Measurements from ENCODE around the gene SKIC2. TPM values are rescaled to one million over a fixed set of nuclear protein-coding genes. Genes with fewer than 3 reads are reported as not detected.

Gene SKIC2
- total and polyA plus RNA-seq, 7 donors, result 22.1 to 73.4 (median 31.6) TPM

- Histone ChIP-seq H3K4me1 (no peaks in the 10 kb centered on the region), H3K27me3 (no peaks in the 10 kb centered on the region), H3K27ac (no peak overlapping the region), H3K36me3 (no peaks in the 10 kb centered on the region), H3K4me3 (no peak overlapping the region), H3K9me3 (no peaks in the 10 kb centered on the region)
- 18 to 26% methylated on average over 5 of the region's 5 CpGs for WGBS, 2 donors
- intact Hi-C loops (cut with DNase I), result no loop called here
- TF ChIP-seq, protein P1, sequence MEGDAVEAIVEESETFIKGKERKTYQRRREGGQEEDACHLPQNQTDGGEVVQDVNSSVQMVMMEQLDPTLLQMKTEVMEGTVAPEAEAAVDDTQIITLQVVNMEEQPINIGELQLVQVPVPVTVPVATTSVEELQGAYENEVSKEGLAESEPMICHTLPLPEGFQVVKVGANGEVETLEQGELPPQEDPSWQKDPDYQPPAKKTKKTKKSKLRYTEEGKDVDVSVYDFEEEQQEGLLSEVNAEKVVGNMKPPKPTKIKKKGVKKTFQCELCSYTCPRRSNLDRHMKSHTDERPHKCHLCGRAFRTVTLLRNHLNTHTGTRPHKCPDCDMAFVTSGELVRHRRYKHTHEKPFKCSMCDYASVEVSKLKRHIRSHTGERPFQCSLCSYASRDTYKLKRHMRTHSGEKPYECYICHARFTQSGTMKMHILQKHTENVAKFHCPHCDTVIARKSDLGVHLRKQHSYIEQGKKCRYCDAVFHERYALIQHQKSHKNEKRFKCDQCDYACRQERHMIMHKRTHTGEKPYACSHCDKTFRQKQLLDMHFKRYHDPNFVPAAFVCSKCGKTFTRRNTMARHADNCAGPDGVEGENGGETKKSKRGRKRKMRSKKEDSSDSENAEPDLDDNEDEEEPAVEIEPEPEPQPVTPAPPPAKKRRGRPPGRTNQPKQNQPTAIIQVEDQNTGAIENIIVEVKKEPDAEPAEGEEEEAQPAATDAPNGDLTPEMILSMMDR (IDR thresholded peaks at IDR 0.05), result no peak
- TF ChIP-seq EP300 (IDR thresholded peaks at IDR 0.05), result no peak
- no peak for TF ChIP-seq POLR2A (IDR thresholded peaks at IDR 0.05)
- TF ChIP-seq POLR2AphosphoS5 (IDR thresholded peaks at IDR 0.05), result no peak
- no peak for DNase-seq
Observed at GRCh38 chr6:31922942-31923341, 36.0 kb upstream of the SKIC2 start.

- DNase-seq, result no peak
- H3K4me3 ChIP-seq, result peak within 1 kb of the TSS in 3 of 4 donors; percentile 6 to 31 (median 16)
- H3K9me3 ChIP-seq, result no peaks in the 10 kb centered on the region
- 44 to 60% methylated on average over 11 of the region's 11 CpGs for whole genome bisulfite sequencing, 2 donors
- no peak for TF ChIP-seq POLR2AphosphoS5 (IDR thresholded peaks at IDR 0.05)
- TF ChIP-seq EP300 (IDR thresholded peaks at IDR 0.05), result no peak
- TF ChIP-seq, protein P1 (IDR thresholded peaks at IDR 0.05), result no peak
- TF ChIP-seq POLR2A (IDR thresholded peaks at IDR 0.05), result no peak
- H3K4me1 ChIP-seq, result no peaks in the 10 kb centered on the region
- no peaks in the 10 kb centered on the region for H3K36me3 ChIP-seq
- intact Hi-C loops (cut with DNase I), result no loop called here
- H3K27me3 ChIP-seq, result no peaks in the 10 kb centered on the region
- H3K27ac ChIP-seq, result no peak within 1 kb of the TSS
Observed at GRCh38 chr6:31927242-31927862, 31.6 kb upstream of the SKIC2 start, which contains the start of gene C2. Gene C2 (plus strand): TSS chr6:31927717. CDS start chr6:31927753, 36 bp downstream.

DNA sequence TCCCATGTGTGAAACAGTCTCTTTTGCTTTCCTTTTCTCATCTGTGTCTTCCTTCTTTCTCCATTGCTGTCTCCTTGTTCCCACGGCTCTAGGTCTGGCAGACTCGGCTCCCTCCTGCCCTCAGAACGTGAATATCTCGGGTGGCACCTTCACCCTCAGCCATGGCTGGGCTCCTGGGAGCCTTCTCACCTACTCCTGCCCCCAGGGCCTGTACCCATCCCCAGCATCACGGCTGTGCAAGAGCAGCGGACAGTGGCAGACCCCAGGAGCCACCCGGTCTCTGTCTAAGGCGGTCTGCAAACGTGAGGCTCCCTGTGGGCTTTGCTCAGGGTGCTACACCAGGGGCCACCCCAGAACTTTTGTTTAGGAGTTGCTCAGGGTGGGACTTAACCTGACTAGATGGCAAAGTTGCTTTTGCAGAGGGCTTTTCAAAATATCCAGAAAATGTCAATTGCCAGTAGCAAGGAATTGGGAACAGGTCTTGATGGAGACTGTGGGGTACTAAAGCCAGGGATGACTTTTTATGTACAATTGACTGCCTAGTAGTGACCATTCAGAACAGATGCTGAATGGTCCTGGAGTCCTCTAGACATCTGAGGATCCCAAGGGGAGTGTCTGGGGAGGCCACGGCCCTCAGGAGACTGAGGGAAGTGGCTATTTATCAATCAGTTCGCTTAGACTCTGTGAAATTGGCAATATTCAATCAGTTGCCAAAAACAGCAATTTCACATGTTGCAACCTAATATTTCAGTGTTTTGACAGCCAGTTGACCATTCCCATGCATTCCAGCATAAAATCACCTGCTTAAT is 30.9 kb upstream of the SKIC2 start:
- DNase-seq, result no peak
- no peaks in the 10 kb centered on the region for H3K36me3 ChIP-seq
- TF ChIP-seq EP300 (IDR thresholded peaks at IDR 0.05) (no peak), POLR2AphosphoS5 (IDR thresholded peaks at IDR 0.05) (no peak), POLR2A (IDR thresholded peaks at IDR 0.05) (no peak)
- TF ChIP-seq, protein P1 (IDR thresholded peaks at IDR 0.05), result no peak
- no peaks in the 10 kb centered on the region for H3K27me3 ChIP-seq
- H3K27ac ChIP-seq, result no peak overlapping the region
- WGBS, 2 donors, result 70 to 78% methylated on average over 11 of the region's 11 CpGs
- intact Hi-C loops (cut with DNase I), result no loop called here
- peak overlapping the region in 3 of 4 donors; percentile 6 to 31 (median 16) for H3K4me3 ChIP-seq
- H3K9me3 ChIP-seq, result no peaks in the 10 kb centered on the region
- no peaks in the 10 kb centered on the region for H3K4me1 ChIP-seq

DNA sequence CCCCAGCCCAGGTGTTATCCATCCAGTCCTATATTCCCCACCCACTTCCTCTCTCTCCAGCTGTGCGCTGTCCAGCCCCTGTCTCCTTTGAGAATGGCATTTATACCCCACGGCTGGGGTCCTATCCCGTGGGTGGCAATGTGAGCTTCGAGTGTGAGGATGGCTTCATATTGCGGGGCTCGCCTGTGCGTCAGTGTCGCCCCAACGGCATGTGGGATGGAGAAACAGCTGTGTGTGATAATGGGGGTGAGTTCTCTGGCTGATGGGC is 30.4 kb upstream of the SKIC2 start:
- DNase-seq, result no peak
- WGBS, 2 donors, result 85 to 88% methylated on average over 9 of the region's 9 CpGs
- H3K4me3 ChIP-seq, result no peak overlapping the region
- intact Hi-C loops (cut with DNase I), result no loop called here
- H3K27ac ChIP-seq, result no peak overlapping the region
- no peak for TF ChIP-seq EP300 (IDR thresholded peaks at IDR 0.05)
- TF ChIP-seq POLR2A (IDR thresholded peaks at IDR 0.05), result no peak
- TF ChIP-seq, protein P1 (IDR thresholded peaks at IDR 0.05), result no peak
- no peak for TF ChIP-seq POLR2AphosphoS5 (IDR thresholded peaks at IDR 0.05)
- H3K9me3 ChIP-seq, result no peaks in the 10 kb centered on the region
- H3K36me3 ChIP-seq, result no peaks in the 10 kb centered on the region
- H3K4me1 ChIP-seq, result no peaks in the 10 kb centered on the region
- no peaks in the 10 kb centered on the region for H3K27me3 ChIP-seq

Measured in sigmoid colon (tissue), 7 donors.